ENCODE measurements around the gene SLIT3.
"Not testable (repeated sequence)": the region's sequence is repeated elsewhere in the genome, so short reads cannot be mapped to it uniquely, and the experiment has no call there.

Gene SLIT3

GRCh38 chr5:168638846-168639245 is 662.1 kb downstream of the SLIT3 start:
- not testable (repeated sequence) for H3K9me3 ChIP-seq (ENCODE audit: control insufficient read depth, insufficient read depth, low read length); H3K4me1 ChIP-seq (ENCODE audit: control insufficient read depth, insufficient read depth, low read length); H3K36me3 ChIP-seq (ENCODE audit: control insufficient read depth, insufficient read depth, low read length); H3K9ac ChIP-seq (ENCODE audit: low read depth, low read length); H3K27me3 ChIP-seq (ENCODE audit: control insufficient read depth, insufficient read depth, low read length); H3K4me3 ChIP-seq (ENCODE audit: low read depth, low read length)

- Histone ChIP-seq H3K36me3 (ENCODE audit: control insufficient read depth, insufficient read depth, low read length) (peaks cover 2% of the 10 kb centered on the region), H3K9me3 (ENCODE audit: control insufficient read depth, insufficient read depth, low read length) (no peaks in the 10 kb centered on the region), H3K27me3 (ENCODE audit: control insufficient read depth, insufficient read depth, low read length) (no peaks in the 10 kb centered on the region), H3K4me1 (ENCODE audit: control insufficient read depth, insufficient read depth, low read length) (no peaks in the 10 kb centered on the region), H3K4me3 (ENCODE audit: low read depth, low read length) (no peak overlapping the region), H3K9ac (ENCODE audit: low read depth, low read length) (no peak overlapping the region)
These were observed 663.1 kb downstream of the SLIT3 start for GRCh38 chr5:168637793-168638192.

GRCh38 chr5:168637281-168637680 is 663.7 kb downstream of the SLIT3 start:
- peaks cover 2% of the 10 kb centered on the region for H3K36me3 ChIP-seq (ENCODE audit: control insufficient read depth, insufficient read depth, low read length)
- no peak overlapping the region for H3K9ac ChIP-seq (ENCODE audit: low read depth, low read length)
- no peaks in the 10 kb centered on the region for H3K9me3 ChIP-seq (ENCODE audit: control insufficient read depth, insufficient read depth, low read length)
- no peak overlapping the region for H3K4me3 ChIP-seq (ENCODE audit: low read depth, low read length)
- no peaks in the 10 kb centered on the region for H3K27me3 ChIP-seq (ENCODE audit: control insufficient read depth, insufficient read depth, low read length)
- H3K4me1 ChIP-seq (ENCODE audit: control insufficient read depth, insufficient read depth, low read length): no peaks in the 10 kb centered on the region

- H3K27me3 ChIP-seq (ENCODE audit: control insufficient read depth, insufficient read depth, low read length); H3K4me3 ChIP-seq (ENCODE audit: low read depth, low read length); H3K9ac ChIP-seq (ENCODE audit: low read depth, low read length); H3K4me1 ChIP-seq (ENCODE audit: control insufficient read depth, insufficient read depth, low read length); H3K36me3 ChIP-seq (ENCODE audit: control insufficient read depth, insufficient read depth, low read length); H3K9me3 ChIP-seq (ENCODE audit: control insufficient read depth, insufficient read depth, low read length): not testable (repeated sequence)
These were observed 670.0 kb downstream of the SLIT3 start for GRCh38 chr5:168630958-168631357.

- no peak overlapping the region for H3K4me3 ChIP-seq (ENCODE audit: low read depth, low read length)
These were observed 676.0 kb downstream of the SLIT3 start for GRCh38 chr5:168624850-168625364.

GRCh38 chr5:168620807-168621206 is 680.1 kb downstream of the SLIT3 start:
- no peaks in the 10 kb centered on the region for H3K4me1 ChIP-seq (ENCODE audit: control insufficient read depth, insufficient read depth, low read length)
- H3K27me3 ChIP-seq (ENCODE audit: control insufficient read depth, insufficient read depth, low read length): no peaks in the 10 kb centered on the region
- no peak overlapping the region for H3K4me3 ChIP-seq (ENCODE audit: low read depth, low read length)
- H3K36me3 ChIP-seq (ENCODE audit: control insufficient read depth, insufficient read depth, low read length): no peaks in the 10 kb centered on the region
- H3K9ac ChIP-seq (ENCODE audit: low read depth, low read length): no peak overlapping the region
- no peaks in the 10 kb centered on the region for H3K9me3 ChIP-seq (ENCODE audit: control insufficient read depth, insufficient read depth, low read length)

More at GRCh38 chr5:168624850-168625364, 676.0 kb downstream of the SLIT3 start:
- Histone ChIP-seq H3K4me1 (ENCODE audit: control insufficient read depth, insufficient read depth, low read length) (no peaks in the 10 kb centered on the region), H3K27me3 (ENCODE audit: control insufficient read depth, insufficient read depth, low read length) (no peaks in the 10 kb centered on the region), H3K36me3 (ENCODE audit: control insufficient read depth, insufficient read depth, low read length) (no peaks in the 10 kb centered on the region), H3K9me3 (ENCODE audit: control insufficient read depth, insufficient read depth, low read length) (no peaks in the 10 kb centered on the region), H3K9ac (ENCODE audit: low read depth, low read length) (no peak overlapping the region)

GRCh38 chr5:168614661-168615060 is 686.3 kb downstream of the SLIT3 start:
- no peaks in the 10 kb centered on the region for H3K36me3 ChIP-seq (ENCODE audit: control insufficient read depth, insufficient read depth, low read length)
- H3K4me1 ChIP-seq (ENCODE audit: control insufficient read depth, insufficient read depth, low read length): no peaks in the 10 kb centered on the region
- no peaks in the 10 kb centered on the region for H3K27me3 ChIP-seq (ENCODE audit: control insufficient read depth, insufficient read depth, low read length)
- no peak overlapping the region for H3K4me3 ChIP-seq (ENCODE audit: low read depth, low read length)
- H3K9me3 ChIP-seq (ENCODE audit: control insufficient read depth, insufficient read depth, low read length): no peaks in the 10 kb centered on the region
- H3K9ac ChIP-seq (ENCODE audit: low read depth, low read length): no peak overlapping the region

- Histone ChIP-seq H3K9ac (ENCODE audit: low read depth, low read length) (no peak overlapping the region), H3K27me3 (ENCODE audit: control insufficient read depth, insufficient read depth, low read length) (no peaks in the 10 kb centered on the region), H3K4me3 (ENCODE audit: low read depth, low read length) (no peak overlapping the region), H3K36me3 (ENCODE audit: control insufficient read depth, insufficient read depth, low read length) (no peaks in the 10 kb centered on the region), H3K4me1 (ENCODE audit: control insufficient read depth, insufficient read depth, low read length) (no peaks in the 10 kb centered on the region), H3K9me3 (ENCODE audit: control insufficient read depth, insufficient read depth, low read length) (no peaks in the 10 kb centered on the region)
These were observed 686.9 kb downstream of the SLIT3 start for GRCh38 chr5:168613996-168614395.

- no peaks in the 10 kb centered on the region for H3K36me3 ChIP-seq (ENCODE audit: control insufficient read depth, insufficient read depth, low read length)
- H3K4me3 ChIP-seq (ENCODE audit: low read depth, low read length): no peak overlapping the region
- H3K4me1 ChIP-seq (ENCODE audit: control insufficient read depth, insufficient read depth, low read length): no peaks in the 10 kb centered on the region
- no peaks in the 10 kb centered on the region for H3K9me3 ChIP-seq (ENCODE audit: control insufficient read depth, insufficient read depth, low read length)
- no peak overlapping the region for H3K9ac ChIP-seq (ENCODE audit: low read depth, low read length)
- no peaks in the 10 kb centered on the region for H3K27me3 ChIP-seq (ENCODE audit: control insufficient read depth, insufficient read depth, low read length)
These were observed 687.5 kb downstream of the SLIT3 start for GRCh38 chr5:168613396-168613795.

- no peak overlapping the region for H3K4me3 ChIP-seq (ENCODE audit: low read depth, low read length)
- no peaks in the 10 kb centered on the region for H3K36me3 ChIP-seq (ENCODE audit: control insufficient read depth, insufficient read depth, low read length)
- no peaks in the 10 kb centered on the region for H3K9me3 ChIP-seq (ENCODE audit: control insufficient read depth, insufficient read depth, low read length)
- no peaks in the 10 kb centered on the region for H3K27me3 ChIP-seq (ENCODE audit: control insufficient read depth, insufficient read depth, low read length)
- no peak overlapping the region for H3K9ac ChIP-seq (ENCODE audit: low read depth, low read length)
- H3K4me1 ChIP-seq (ENCODE audit: control insufficient read depth, insufficient read depth, low read length): no peaks in the 10 kb centered on the region
These were observed 687.9 kb downstream of the SLIT3 start for GRCh38 chr5:168612996-168613395.

- Histone ChIP-seq H3K9me3 (ENCODE audit: control insufficient read depth, insufficient read depth, low read length) (no peaks in the 10 kb centered on the region), H3K4me3 (ENCODE audit: low read depth, low read length) (no peak overlapping the region), H3K36me3 (ENCODE audit: control insufficient read depth, insufficient read depth, low read length) (no peaks in the 10 kb centered on the region), H3K4me1 (ENCODE audit: control insufficient read depth, insufficient read depth, low read length) (no peaks in the 10 kb centered on the region), H3K27me3 (ENCODE audit: control insufficient read depth, insufficient read depth, low read length) (no peaks in the 10 kb centered on the region), H3K9ac (ENCODE audit: low read depth, low read length) (no peak overlapping the region)
These were observed 688.8 kb downstream of the SLIT3 start for GRCh38 chr5:168612123-168612522.
